Measurements from ENCODE around the gene LPCAT1.

DNA sequence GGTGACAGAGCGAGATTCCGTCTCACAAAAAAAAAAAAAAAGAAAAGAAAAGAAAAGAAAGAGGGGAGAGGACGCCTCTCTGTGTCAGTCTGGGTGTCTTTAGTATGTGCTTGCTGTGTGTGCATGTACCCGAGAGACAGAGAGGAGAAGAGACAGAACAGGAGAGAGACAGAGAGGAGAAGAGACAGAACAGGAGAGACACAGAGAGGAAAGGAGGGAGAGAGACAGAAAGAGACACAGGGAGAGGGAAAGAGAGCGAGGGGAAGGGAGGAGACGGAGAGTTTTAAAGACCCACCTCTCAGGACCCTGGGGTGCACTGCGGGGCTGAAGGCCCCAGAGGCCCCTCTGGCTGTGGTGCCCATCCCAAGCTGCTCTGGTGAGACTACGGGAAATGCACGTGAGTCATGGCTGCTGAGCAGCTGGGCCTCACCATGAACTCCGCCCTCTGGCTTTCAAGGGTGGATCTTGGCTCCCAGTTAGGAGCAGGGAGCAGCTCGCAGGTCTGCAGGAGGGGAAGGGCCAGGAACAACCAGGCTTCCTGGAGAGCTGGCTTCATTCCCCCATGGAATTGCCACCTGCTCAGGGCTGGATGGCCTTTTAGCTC is 86.4 kb downstream of the LPCAT1 start:
- no peak for TF ChIP-seq POLR2A (IDR thresholded peaks at IDR 0.05; ENCODE audit: low read depth, low read length)
- no peak for TF ChIP-seq POLR2AphosphoS5 (IDR thresholded peaks at IDR 0.05; ENCODE audit: low read depth, low read length)
- no peak for TF ChIP-seq TAF1 (IDR thresholded peaks at IDR 0.05; ENCODE audit: borderline replicate concordance, low read depth, low read length)
